ENCODE measurements around the gene ISCU. TPM values are rescaled to one million over a fixed set of nuclear protein-coding genes. Genes with fewer than 3 reads are reported as not detected.

The ISCU gene
- total and polyA plus RNA-seq, 2 donors (not counting 3 experiments of a cell fraction or from before 2014, with no cell fraction given) = 74.8 to 78.6 TPM

DNA sequence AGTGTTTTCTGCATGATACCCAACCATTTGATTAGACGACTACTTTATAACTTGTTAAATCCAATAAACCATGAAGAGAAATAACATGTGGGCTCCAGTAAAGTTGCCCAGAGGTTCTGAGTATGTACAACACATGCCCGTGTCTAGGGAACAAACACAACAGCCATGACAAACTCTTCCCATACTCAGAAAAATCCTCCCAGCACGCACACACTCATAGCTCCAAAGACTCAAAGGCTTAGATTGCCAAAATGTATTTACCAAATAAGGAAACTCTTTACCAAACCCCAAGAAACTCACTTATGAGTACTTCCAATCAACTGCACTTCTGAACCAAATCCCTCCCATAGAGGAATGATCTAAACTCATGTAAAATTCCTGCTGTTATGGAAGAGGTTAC lies 18.7 kb upstream of the ISCU start:
- Histone ChIP-seq H3K4me1 (ENCODE audit: control insufficient read depth, extremely low read depth, insufficient read depth, low read length) (no peaks in the 10 kb centered on the region), H3K27ac (ENCODE audit: insufficient read depth, low read depth, low read length) (no peak overlapping the region), H2AFZ (ENCODE audit: low read depth, low read length) (no peak overlapping the region), H3K79me2 (ENCODE audit: control insufficient read depth, insufficient read depth, low read length) (peaks cover 34% of the 10 kb centered on the region), H4K20me1 (replicated peaks; ENCODE audit: control insufficient read depth, extremely low read depth, insufficient read depth, low read length) (no peaks in the 10 kb centered on the region), H3K9me1 (replicated peaks; ENCODE audit: control insufficient read depth, extremely low read depth, insufficient read depth, low read length) (no peaks in the 10 kb centered on the region), H3K9me3 (replicated peaks; ENCODE audit: control insufficient read depth, insufficient read depth, low read length) (no peaks in the 10 kb centered on the region), H3K27me3 (ENCODE audit: control insufficient read depth in 2 of 2, insufficient read depth in 2 of 2, low read length in 2 of 2) (no peaks in the 10 kb centered on the region), H3K4me2 (ENCODE audit: insufficient read depth, low read length) (no peak overlapping the region), H3K4me3 (replicated peaks in 1 of 3; ENCODE audit: insufficient read depth in 1 of 3, low read depth in 1 of 3, low read length in 3 of 3) (no peak overlapping the region), H3K36me3 (ENCODE audit: control insufficient read depth in 2 of 2, extremely low read depth in 1 of 2, insufficient read depth in 2 of 2, low read length in 2 of 2) (peaks cover 12 to 22% of the 10 kb centered on the region in 2 experiments), H3K9ac (replicated peaks; ENCODE audit: extremely low read depth, insufficient read depth, low read length) (no peak overlapping the region)
- ChIA-PET POLR2A (no interaction called here), CTCF (no interaction called here)
- dilution Hi-C loops (cut with MboI; ENCODE audit: extremely low pct_ligation_motif_present, low sequenced_read_pairs) = no loop called here
- FAIRE-seq (no peak), DNase-seq (ENCODE audit: low read depth, low spot score) (no peak)
- intact Hi-C loops (cut with micrococcal nuclease) = no loop called here
- no peak for TF ChIP-seq MYC (IDR thresholded peaks at IDR 0.05; ENCODE audit: low read depth, low read length)
- no peak for TF ChIP-seq JUN (IDR thresholded peaks at IDR 0.05; ENCODE audit: borderline replicate concordance, insufficient read depth, insufficient read length, low read depth)
- TF ChIP-seq, protein P1, sequence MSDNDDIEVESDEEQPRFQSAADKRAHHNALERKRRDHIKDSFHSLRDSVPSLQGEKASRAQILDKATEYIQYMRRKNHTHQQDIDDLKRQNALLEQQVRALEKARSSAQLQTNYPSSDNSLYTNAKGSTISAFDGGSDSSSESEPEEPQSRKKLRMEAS (IDR thresholded peaks at IDR 0.05; ENCODE audit: insufficient read depth, insufficient read length) = no peak
- TF ChIP-seq POLR2AphosphoS5 (IDR thresholded peaks at IDR 0.05; ENCODE audit: insufficient read depth, low read depth, low read length) = no peak
- TF ChIP-seq, protein P2, sequence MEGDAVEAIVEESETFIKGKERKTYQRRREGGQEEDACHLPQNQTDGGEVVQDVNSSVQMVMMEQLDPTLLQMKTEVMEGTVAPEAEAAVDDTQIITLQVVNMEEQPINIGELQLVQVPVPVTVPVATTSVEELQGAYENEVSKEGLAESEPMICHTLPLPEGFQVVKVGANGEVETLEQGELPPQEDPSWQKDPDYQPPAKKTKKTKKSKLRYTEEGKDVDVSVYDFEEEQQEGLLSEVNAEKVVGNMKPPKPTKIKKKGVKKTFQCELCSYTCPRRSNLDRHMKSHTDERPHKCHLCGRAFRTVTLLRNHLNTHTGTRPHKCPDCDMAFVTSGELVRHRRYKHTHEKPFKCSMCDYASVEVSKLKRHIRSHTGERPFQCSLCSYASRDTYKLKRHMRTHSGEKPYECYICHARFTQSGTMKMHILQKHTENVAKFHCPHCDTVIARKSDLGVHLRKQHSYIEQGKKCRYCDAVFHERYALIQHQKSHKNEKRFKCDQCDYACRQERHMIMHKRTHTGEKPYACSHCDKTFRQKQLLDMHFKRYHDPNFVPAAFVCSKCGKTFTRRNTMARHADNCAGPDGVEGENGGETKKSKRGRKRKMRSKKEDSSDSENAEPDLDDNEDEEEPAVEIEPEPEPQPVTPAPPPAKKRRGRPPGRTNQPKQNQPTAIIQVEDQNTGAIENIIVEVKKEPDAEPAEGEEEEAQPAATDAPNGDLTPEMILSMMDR (IDR thresholded peaks at IDR 0.05; ENCODE audit: extremely low read depth in 1 of 2, insufficient read depth in 1 of 2, low read depth in 1 of 2, low read length in 2 of 2) = no peak
- no peak for TF ChIP-seq FOS (IDR thresholded peaks at IDR 0.05; ENCODE audit: borderline replicate concordance, insufficient read depth, low read length)
- no peak for TF ChIP-seq POLR2A (IDR thresholded peaks at IDR 0.05; ENCODE audit: low read depth, low read length)
- TF ChIP-seq GATA2 (IDR thresholded peaks at IDR 0.05; ENCODE audit: insufficient read depth, insufficient read length, low read depth, low read length) = no peak
- no peak for TF ChIP-seq EZH2 (IDR thresholded peaks at IDR 0.05; ENCODE audit: borderline replicate concordance, low read depth, low read length, severe bottlenecking)
- BruUV-seq (replicated peaks) = no TSS peak
